ENCODE results near the gene ASIC2. TPM values are rescaled to one million over a fixed set of nuclear protein-coding genes. Genes with fewer than 3 reads are reported as not detected.

The ASIC2 gene
- total RNA-seq, 2 experiments from 2014 or later: not detected

DNA sequence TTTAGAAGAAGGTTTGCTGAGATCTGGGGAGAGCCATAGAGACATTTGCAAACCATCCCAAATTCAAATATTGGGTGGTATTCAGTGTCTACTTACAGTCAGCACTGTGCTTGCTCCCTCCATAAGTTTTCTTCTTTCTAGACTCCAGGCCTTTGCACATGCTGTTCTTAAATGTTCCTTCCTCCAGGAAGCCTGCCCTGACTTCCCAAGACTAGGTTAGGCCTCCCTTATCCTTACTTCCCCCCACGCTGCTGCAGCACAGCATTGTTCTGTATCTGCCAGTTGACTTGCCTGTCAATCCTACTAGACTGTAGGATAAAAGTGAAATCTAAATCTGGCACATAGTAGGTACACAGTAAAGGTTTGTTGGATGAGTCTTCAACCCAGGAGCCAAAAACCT lies 53.4 kb downstream of the ASIC2 start:
- ATAC-seq (ENCODE audit: poor library complexity) (no peak), DNase-seq (no peak)
- H3K36me3 ChIP-seq (ENCODE audit: insufficient read depth, low read length): no peaks in the 10 kb centered on the region
- H3K36me3 Mint-ChIP-seq (ENCODE audit: low read depth): no peaks in the 10 kb centered on the region
- CTCF ChIA-PET: no interaction called here
- no peaks in the 10 kb centered on the region for H3K4me1 Mint-ChIP-seq (ENCODE audit: low read depth)
- no peak overlapping the region for H3K27ac ChIP-seq (ENCODE audit: low read depth in 1 of 2, low read length in 2 of 2)
- peaks cover 0 to 5% of the 10 kb centered on the region in 2 experiments for H3K27me3 ChIP-seq (ENCODE audit: control insufficient read depth in 1 of 2, insufficient read depth in 2 of 2, low read length in 2 of 2)
- H3K27me3 Mint-ChIP-seq: peaks cover 26% of the 10 kb centered on the region
- TF ChIP-seq, protein P1, sequence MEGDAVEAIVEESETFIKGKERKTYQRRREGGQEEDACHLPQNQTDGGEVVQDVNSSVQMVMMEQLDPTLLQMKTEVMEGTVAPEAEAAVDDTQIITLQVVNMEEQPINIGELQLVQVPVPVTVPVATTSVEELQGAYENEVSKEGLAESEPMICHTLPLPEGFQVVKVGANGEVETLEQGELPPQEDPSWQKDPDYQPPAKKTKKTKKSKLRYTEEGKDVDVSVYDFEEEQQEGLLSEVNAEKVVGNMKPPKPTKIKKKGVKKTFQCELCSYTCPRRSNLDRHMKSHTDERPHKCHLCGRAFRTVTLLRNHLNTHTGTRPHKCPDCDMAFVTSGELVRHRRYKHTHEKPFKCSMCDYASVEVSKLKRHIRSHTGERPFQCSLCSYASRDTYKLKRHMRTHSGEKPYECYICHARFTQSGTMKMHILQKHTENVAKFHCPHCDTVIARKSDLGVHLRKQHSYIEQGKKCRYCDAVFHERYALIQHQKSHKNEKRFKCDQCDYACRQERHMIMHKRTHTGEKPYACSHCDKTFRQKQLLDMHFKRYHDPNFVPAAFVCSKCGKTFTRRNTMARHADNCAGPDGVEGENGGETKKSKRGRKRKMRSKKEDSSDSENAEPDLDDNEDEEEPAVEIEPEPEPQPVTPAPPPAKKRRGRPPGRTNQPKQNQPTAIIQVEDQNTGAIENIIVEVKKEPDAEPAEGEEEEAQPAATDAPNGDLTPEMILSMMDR (IDR thresholded peaks at IDR 0.05): no peak
- H3K4me3 ChIP-seq (ENCODE audit: low read length): no peak overlapping the region
- intact Hi-C loops (cut with DNase I, micrococcal nuclease): no loop called here
- no peak overlapping the region for H3K4me3 Mint-ChIP-seq
- POLR2A ChIA-PET: no interaction called here
- peaks cover 6% of the 10 kb centered on the region for H3K4me1 ChIP-seq (ENCODE audit: insufficient read depth, low read length)
- no peak overlapping the region for H3K27ac Mint-ChIP-seq
- no peaks in the 10 kb centered on the region for H3K9me3 ChIP-seq (ENCODE audit: control insufficient read depth in 1 of 2, insufficient read depth in 1 of 2, low read length in 2 of 2)
- H3K9me3 Mint-ChIP-seq: no peaks in the 10 kb centered on the region

DNA sequence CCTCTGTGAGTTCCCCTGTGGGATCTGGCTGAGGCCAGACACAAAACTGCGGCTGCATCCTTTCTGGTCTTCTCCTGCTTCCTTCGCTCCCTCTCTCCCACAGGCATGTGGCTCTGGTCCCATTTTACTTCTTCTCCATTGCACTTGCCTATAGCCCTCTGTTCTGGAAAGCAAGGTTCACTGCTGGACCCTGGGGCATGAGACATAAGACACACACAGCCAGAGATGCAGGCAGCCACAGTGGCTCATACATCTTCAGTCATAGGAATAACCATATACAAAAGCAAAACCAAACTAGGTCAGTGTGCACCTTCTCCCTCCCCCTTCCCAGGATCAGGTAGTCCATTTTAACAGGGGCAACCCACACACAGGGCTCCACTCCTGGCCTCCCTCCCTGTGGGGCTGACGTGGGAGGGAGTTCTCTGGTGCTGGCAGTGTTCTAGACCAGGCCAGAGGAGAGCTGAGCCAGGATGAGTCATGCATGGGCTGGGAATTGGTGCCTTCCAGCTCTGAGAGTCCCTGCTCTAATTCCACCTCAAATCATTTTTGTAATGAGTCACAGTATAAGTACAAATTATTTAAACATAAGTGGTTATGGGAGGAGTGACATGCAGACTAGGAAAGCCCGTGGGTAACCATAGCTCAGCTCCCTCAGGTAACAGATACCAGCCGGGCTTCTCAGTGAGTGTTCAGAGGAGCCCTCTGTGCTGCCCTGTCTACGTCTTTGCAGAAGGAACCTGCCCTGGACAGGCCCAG lies 58.0 kb downstream of the ASIC2 start:
- ChIA-PET CTCF (no interaction called here), POLR2A (no interaction called here)
- Histone ChIP-seq H3K27me3 (ENCODE audit: control insufficient read depth in 1 of 2, insufficient read depth in 2 of 2, low read length in 2 of 2) (peaks cover 0 to 2% of the 10 kb centered on the region in 2 experiments), H3K36me3 (ENCODE audit: insufficient read depth, low read length) (no peaks in the 10 kb centered on the region), H3K4me1 (ENCODE audit: insufficient read depth, low read length) (peaks cover 12% of the 10 kb centered on the region), H3K9me3 (ENCODE audit: control insufficient read depth in 1 of 2, insufficient read depth in 1 of 2, low read length in 2 of 2) (no peaks in the 10 kb centered on the region), H3K4me3 (ENCODE audit: low read length) (no peak overlapping the region), H3K27ac (ENCODE audit: low read depth in 1 of 2, low read length in 2 of 2) (no peak overlapping the region)
- intact Hi-C loops (cut with DNase I, micrococcal nuclease): no loop called here
- peaks cover 7% of the 10 kb centered on the region for H3K4me1 Mint-ChIP-seq (ENCODE audit: low read depth)
- TF ChIP-seq, protein P1 (IDR thresholded peaks at IDR 0.05): no peak
- DNase-seq (peak in 2 of 14 experiments; percentile 9 to 21), ATAC-seq (ENCODE audit: poor library complexity) (no peak)
- no peaks in the 10 kb centered on the region for H3K36me3 Mint-ChIP-seq (ENCODE audit: low read depth)
- H3K27me3 Mint-ChIP-seq: peaks cover 17% of the 10 kb centered on the region
- H3K27ac Mint-ChIP-seq: no peak overlapping the region
- H3K4me3 Mint-ChIP-seq: no peak overlapping the region
- H3K9me3 Mint-ChIP-seq: no peaks in the 10 kb centered on the region

DNA sequence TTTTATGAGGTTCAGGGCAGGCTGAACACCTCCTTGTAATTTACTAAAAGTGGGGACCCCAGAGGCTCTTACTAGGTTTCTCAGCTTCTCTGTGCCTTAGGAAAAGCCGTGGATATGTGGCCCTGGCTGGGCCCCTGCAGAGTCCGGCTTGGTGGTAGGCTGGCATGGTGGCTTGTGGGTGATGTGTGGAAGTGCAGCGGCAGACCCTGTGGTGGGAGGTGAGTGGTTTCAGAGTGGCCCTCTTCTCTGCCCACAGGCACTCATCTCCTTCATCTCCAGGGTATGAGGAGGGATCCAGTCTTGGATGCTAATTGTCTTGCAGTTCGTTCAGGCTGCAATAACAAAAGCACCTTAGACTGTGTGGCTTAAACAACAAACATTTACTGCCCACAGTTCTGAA lies 58.9 kb downstream of the ASIC2 start:
- TF ChIP-seq, protein P1 (IDR thresholded peaks at IDR 0.05): no peak
- no peak for ATAC-seq (ENCODE audit: poor library complexity)
- DNase-seq: no peak
- intact Hi-C loops (cut with DNase I, micrococcal nuclease): no loop called here
- ChIA-PET CTCF (no interaction called here), POLR2A (no interaction called here)
- Mint-ChIP-seq H3K4me3 (no peak overlapping the region), H3K27ac (peak overlapping the region; percentile 62), H3K36me3 (ENCODE audit: low read depth) (no peaks in the 10 kb centered on the region), H3K9me3 (no peaks in the 10 kb centered on the region), H3K27me3 (peaks cover 8% of the 10 kb centered on the region), H3K4me1 (ENCODE audit: low read depth) (peaks cover 7% of the 10 kb centered on the region)
- Histone ChIP-seq H3K27me3 (ENCODE audit: control insufficient read depth in 1 of 2, insufficient read depth in 2 of 2, low read length in 2 of 2) (peaks cover 0 to 2% of the 10 kb centered on the region in 2 experiments), H3K9me3 (ENCODE audit: control insufficient read depth in 1 of 2, insufficient read depth in 1 of 2, low read length in 2 of 2) (no peaks in the 10 kb centered on the region), H3K4me1 (ENCODE audit: insufficient read depth, low read length) (peaks cover 12% of the 10 kb centered on the region), H3K4me3 (ENCODE audit: low read length) (no peak overlapping the region), H3K27ac (ENCODE audit: low read depth in 1 of 2, low read length in 2 of 2) (peak overlapping the region in 1 of 2 donors; percentile 22), H3K36me3 (ENCODE audit: insufficient read depth, low read length) (no peaks in the 10 kb centered on the region)

All from CD4-positive, alpha-beta T cell (primary cell).